ENCODE measurements around the gene PACSIN2. TPM values are rescaled to one million over a fixed set of nuclear protein-coding genes. Genes with fewer than 3 reads are reported as not detected.
A peak's percentile ranks its signal among the peaks of the same experiment; 100 is the strongest.

Gene PACSIN2
- total RNA-seq, 1 donor from 2014 or later, result 95.5 TPM

DNA sequence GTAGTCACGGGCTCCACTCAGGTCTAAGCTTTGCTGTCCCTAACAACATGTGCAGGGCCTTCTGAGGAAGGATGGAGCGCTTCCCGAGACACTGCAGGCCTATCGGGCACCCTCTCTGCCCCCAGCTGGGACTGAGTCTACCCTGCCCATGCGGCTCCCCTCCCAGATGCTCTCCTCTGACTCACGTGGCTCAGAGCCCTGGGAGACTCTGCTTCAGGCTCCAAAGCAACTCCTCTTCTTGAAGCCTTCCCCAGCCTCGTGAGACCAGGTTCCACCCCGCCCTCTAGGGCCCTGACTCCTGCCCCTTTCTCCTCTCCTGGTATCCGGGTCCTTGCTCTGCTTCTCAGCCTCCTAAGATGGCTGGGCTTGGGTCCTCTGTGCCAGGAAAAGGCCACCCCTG is 129.5 kb downstream of the PACSIN2 start:
- Histone ChIP-seq H3K4me1 (no peaks in the 10 kb centered on the region), H3K27me3 (no peaks in the 10 kb centered on the region), H3K9me3 (no peaks in the 10 kb centered on the region), H3K27ac (peak overlapping the region in 1 of 2 donors; percentile 51), H3K36me3 (peaks cover 75 to 96% of the 10 kb centered on the region in 2 donors), H3K4me3 (no peak overlapping the region)
- intact Hi-C loops (cut with DNase I), result no loop called here
- TF ChIP-seq, protein P1, sequence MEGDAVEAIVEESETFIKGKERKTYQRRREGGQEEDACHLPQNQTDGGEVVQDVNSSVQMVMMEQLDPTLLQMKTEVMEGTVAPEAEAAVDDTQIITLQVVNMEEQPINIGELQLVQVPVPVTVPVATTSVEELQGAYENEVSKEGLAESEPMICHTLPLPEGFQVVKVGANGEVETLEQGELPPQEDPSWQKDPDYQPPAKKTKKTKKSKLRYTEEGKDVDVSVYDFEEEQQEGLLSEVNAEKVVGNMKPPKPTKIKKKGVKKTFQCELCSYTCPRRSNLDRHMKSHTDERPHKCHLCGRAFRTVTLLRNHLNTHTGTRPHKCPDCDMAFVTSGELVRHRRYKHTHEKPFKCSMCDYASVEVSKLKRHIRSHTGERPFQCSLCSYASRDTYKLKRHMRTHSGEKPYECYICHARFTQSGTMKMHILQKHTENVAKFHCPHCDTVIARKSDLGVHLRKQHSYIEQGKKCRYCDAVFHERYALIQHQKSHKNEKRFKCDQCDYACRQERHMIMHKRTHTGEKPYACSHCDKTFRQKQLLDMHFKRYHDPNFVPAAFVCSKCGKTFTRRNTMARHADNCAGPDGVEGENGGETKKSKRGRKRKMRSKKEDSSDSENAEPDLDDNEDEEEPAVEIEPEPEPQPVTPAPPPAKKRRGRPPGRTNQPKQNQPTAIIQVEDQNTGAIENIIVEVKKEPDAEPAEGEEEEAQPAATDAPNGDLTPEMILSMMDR (IDR thresholded peaks at IDR 0.05), result no peak
- no peak for DNase-seq (ENCODE audit: low spot score in 2 of 2)

- Histone ChIP-seq H3K27ac (no peak overlapping the region), H3K4me1 (no peaks in the 10 kb centered on the region), H3K27me3 (no peaks in the 10 kb centered on the region), H3K4me3 (no peak overlapping the region), H3K9me3 (no peaks in the 10 kb centered on the region), H3K36me3 (peaks cover 77 to 96% of the 10 kb centered on the region in 2 donors)
- DNase-seq (ENCODE audit: low spot score in 2 of 2), result no peak
- TF ChIP-seq, protein P1 (IDR thresholded peaks at IDR 0.05), result no peak
- intact Hi-C loops (cut with DNase I), result no loop called here
Observed at GRCh38 chr22:42884616-42885375, 130.2 kb downstream of the PACSIN2 start.

DNA sequence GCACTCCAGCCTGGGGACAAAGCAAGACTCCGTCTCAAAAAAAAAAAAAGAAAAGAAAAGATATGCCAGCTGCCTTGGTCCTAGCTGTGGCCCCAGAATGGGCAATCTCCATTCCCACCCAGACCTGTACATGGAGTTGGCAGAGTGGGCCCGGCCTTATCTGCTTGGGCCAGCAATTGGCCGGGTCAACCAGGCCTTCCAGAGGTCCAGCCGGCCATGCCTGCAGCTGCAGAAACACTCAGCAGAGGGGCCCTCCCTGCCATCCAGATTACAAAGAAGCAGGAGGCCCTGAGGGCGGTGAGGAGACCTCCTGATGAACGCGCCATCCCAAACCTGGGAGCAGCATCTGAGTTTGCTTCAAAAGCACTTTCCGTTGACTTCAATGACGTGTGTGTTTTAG is 131.0 kb downstream of the PACSIN2 start:
- Histone ChIP-seq H3K4me1 (no peaks in the 10 kb centered on the region), H3K9me3 (no peaks in the 10 kb centered on the region), H3K27me3 (no peaks in the 10 kb centered on the region), H3K27ac (no peak overlapping the region), H3K4me3 (no peak overlapping the region), H3K36me3 (peaks cover 83 to 96% of the 10 kb centered on the region in 2 donors)
- TF ChIP-seq, protein P1 (IDR thresholded peaks at IDR 0.05), result no peak
- intact Hi-C loops (cut with DNase I), result no loop called here
- no peak for DNase-seq (ENCODE audit: low spot score in 2 of 2)

- Histone ChIP-seq H3K4me1 (no peaks in the 10 kb centered on the region), H3K27me3 (no peaks in the 10 kb centered on the region), H3K27ac (no peak overlapping the region), H3K36me3 (peaks cover 83 to 96% of the 10 kb centered on the region in 2 donors), H3K4me3 (no peak overlapping the region), H3K9me3 (no peaks in the 10 kb centered on the region)
- no peak for DNase-seq (ENCODE audit: low spot score in 2 of 2)
- intact Hi-C loops (cut with DNase I), result no loop called here
- TF ChIP-seq, protein P1 (IDR thresholded peaks at IDR 0.05), result no peak
Observed at GRCh38 chr22:42883121-42883520, 131.8 kb downstream of the PACSIN2 start.

GRCh38 chr22:42881982-42882656 is 132.8 kb downstream of the PACSIN2 start:
- Histone ChIP-seq H3K4me3 (no peak overlapping the region), H3K36me3 (peaks cover 84 to 96% of the 10 kb centered on the region in 2 donors), H3K9me3 (no peaks in the 10 kb centered on the region), H3K4me1 (no peaks in the 10 kb centered on the region), H3K27me3 (no peaks in the 10 kb centered on the region), H3K27ac (no peak overlapping the region)
- TF ChIP-seq, protein P1 (IDR thresholded peaks at IDR 0.05), result no peak
- DNase-seq (ENCODE audit: low spot score in 2 of 2), result no peak
- intact Hi-C loops (cut with DNase I), result no loop called here

Data from ascending aorta (tissue), 2 donors.